HEK293T (cell line): ENCODE results near the gene IPO11.
"Not testable (repeated sequence)": the region's sequence is repeated elsewhere in the genome, so short reads cannot be mapped to it uniquely, and the experiment has no call there.

Experiments used
- ARNT ChIP-seq: fragments of 450-650 bp; IDR thresholded peaks from 2 replicates; pipeline ENCODE4 v1.6.1; 2017; ENCODE audit warnings: mild to moderate bottlenecking
- TARDBP ChIP-seq: fragments of 450-650 bp; IDR thresholded peaks from 2 replicates; pipeline ENCODE4 v1.6.1; 2016

DNA sequence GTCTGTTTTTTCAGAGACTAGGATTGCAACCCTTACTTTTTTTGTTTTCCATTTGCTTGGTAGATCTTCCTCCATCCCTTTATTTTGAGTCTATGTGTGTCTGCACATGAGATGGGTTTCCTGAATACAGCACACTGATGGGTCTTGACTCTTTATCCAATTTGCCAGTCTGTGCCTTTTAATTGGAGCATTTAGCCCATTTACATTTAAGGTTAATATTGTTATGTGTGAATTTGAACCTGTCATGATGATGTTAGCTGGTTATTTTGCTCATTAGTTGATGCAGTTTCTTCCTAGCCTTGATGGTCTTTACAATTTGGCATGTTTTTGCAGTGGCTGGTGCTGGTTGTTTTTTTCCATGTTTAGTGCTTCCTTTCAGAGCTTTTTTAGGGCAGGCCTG, 264.0 kb downstream of the IPO11 start:
- TF ChIP-seq TARDBP, ARNT: not testable (repeated sequence)
